Superior temporal gyrus (tissue), 1 donor: ENCODE measurements around the gene ZNRD2.

Source experiments
- DNase-seq: peaks from one replicate; pipeline ENCODE4 v3.0.0-alpha.2; 2016; ENCODE audit errors: extremely low spot score

Gene ZNRD2

DNA sequence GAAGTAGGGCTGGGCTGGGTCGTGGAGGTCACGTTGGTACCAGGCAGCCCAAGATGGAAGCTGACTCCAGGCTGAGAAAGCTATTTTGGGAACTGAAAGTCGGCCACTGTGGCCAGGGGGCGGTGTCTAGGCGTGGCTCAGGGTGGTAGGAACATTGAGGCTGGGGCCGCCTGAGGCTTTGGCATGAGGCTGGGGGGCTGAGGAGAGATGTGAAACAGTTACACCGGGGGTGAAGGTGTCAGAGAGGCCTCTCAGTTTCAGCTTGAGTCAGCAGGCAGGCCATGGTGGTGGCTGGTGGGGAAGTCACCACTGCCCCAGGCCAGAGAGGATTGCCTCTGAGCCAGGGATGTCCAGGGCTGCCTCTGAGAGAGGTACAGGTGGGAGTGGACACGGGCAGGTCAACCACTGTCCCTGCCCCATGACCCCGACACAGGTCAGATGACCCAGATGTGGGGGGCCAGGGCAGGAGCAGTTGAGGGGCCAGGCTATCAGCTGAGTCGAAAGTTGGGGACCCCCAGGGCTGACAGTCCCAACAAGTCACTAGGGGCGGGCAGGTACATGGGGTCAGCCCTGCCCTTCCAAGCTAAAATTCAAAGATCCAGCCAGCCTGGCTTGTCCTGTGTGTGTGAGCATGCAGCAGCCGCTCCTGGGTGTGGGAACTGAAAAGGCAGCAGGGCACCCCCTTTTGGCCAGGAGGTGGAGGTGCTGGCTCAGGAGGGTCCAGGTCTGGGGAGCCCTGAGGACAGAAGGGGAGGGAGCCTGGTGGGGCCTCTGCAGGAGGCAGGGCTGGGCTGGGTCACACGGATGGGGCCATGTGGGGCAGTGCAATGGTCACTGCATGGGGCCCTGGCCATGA is 18.1 kb downstream of the ZNRD2 start:
- peak; percentile 18 for DNase-seq

DNA sequence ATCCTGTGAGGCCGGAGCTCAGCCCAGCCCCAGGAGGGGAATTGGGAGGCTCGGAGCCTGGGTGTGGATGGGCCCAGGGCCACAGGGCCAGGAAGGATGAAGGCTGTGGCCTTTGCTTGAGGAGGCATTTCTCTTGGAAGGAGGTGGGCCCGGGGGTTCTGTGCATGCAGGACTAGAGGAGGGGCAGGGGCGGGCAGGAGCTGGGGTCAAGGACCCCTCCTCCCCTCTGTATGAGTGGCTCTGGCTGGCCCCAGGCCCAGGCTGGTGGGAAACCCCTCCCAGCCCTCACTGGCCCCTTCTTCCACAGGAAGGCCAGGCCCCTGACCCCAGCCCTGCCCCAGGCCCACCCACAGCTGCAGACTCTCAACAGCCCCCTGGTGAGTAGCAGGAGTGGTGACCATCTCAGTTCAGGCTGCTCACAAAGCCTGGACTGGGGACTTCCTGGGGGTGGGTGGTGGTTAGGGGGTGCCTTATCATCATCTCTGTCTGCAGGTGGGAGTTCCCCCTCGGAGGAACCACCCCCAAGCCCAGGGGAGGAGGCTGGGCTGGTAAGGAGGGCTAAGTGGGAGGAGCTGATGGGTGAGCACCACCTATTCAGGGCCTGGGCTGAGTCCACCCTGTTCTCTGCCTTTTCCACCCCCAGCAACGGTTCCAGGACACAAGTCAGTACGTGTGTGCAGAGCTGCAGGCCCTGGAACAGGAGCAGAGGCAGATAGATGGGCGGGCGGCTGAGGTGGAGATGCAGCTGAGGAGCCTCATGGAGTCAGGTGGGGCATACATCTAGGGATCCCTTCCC is 19.4 kb downstream of the ZNRD2 start:
- no peak for DNase-seq

DNA sequence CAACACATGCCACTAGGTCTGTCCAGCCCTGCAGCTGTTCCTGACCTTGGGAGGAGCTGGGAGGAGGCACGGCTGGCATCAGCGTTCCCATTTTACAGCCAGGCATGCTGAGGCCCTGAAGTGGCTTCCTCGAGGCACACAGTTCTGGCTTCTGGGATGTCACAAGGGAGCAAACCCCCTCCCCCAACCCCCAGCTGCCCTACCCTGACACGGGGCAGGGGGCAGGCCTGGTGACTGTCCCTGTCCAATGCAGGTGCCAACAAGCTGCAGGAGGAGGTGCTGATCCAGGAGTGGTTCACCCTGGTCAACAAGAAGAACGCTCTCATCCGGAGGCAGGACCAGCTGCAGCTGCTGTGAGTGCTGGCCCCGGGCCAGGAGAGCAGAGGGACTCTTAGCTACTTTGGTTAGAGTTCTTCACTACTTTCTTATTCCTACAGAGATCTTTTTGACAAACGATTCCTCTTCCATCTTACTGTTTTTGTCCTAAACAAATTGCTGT is 20.0 kb downstream of the ZNRD2 start:
- DNase-seq, result no peak

DNA sequence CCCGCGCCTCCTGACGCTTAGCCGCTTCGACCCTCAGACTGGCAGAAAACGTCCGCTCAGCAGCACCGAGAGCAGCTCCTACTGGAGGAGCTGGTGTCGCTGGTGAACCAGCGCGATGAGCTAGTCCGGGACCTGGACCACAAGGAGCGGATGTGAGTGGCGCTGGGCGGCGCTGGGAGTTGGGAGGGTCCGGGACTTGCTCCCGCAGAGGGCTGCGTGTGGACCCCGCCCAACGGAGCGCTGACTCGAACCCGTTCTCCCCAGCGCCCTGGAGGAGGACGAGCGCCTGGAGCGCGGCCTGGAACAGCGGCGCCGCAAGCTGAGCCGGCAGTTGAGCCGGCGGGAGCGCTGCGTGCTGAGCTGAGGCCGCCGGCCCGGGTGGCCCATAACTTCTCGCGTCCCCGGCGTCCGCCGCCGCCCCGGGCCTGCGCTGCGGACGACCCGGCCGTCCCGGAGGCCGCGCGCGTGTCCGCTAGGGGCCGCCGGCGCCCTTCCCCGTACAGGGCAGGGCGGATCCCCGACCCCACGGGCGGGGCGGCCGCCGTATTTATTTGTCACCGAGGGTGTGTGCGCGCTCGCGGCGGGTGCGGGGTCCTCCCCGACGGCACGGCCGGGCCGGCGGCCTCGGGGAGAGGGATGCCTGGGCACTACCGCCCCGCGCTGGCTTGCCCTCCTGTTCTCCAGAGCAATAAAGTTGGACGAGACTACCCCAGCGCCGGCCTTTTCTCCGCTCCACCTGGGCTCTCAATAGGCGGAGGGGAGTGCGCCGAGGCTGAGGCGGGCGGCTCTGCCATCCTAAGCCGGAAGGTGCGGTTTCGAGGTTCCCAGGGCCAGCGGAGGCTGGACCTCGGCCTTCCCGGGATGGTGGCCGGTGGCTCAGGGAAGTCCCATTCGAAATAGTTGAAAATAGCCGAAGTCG is 21.9 kb downstream of the ZNRD2 start:
- no peak for DNase-seq

DNA sequence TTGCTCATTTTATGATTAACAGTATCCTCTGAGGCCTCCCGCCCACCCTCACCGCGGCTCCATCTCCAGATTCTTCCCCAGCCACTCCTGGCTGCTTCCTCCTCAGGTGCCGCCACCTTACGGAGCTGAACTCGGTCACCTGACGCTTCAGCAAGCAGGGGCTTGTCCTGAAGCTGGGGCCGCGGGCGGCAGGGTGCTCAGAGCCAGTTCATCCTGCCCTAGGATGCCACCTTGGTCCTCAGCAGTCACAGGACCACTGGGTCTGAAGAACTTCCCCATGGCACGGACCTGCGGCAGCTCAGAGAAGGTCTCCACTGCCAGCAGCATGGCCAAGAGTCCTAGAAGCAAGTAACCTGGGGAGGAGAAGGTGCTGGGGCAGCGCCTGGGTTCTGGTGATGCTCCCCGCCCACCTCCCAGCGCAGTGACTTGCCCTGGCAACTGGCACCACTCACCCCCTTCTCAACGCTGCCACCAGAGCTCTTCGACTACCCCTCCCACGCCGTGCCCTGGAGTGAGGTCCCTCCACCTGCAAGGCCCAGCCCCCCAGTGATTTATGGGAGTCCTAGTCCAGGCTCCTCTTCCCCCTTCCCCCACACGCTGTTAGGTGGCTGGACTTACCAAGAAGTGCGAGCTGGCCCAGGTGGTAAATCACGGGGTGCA is 22.7 kb downstream of the ZNRD2 start:
- DNase-seq, result no peak

DNA sequence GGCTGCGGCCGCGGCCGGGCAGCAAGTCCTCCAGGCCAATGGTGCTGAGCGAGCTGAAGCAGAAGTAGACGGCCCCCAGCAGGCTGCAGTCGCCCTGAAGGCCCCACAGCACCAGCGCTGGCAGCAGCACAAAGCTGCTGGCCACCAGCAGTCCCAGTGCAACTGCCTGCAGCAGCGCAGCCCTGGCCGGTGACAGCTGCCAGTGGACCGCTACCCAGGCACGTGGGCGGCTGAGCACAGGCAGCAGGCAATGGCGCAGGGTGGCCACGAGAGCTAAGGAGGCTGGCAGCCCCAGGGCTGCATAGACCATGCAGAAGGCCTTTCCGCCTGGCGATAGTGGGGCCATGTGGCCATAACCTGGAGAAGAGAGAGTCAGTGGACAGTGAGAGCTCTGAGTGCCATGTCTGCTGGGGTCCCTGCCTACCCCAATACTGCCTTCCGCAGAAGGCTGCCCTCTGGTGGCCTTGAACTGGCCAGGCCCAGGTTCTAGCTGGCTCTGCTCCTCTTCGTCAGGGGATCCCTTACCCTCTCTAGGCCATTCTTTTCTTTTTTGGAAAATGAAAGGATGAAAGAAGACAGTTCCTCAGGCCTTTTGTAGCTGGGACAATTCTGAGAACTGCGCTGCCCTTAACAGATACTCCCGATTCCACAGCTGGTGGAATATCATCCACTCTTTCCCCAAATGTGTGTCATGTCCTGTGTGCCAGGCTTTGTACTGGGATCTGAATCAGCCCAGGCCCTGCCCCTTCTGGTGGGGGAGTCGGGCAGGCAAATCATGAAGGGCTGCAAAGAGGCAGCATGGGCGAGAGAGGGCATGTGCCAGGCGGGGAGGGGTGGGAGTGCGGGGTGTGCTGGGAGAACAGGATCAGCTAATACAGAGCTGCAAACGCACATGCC is 23.5 kb downstream of the ZNRD2 start:
- DNase-seq, result peak; percentile 86

DNA sequence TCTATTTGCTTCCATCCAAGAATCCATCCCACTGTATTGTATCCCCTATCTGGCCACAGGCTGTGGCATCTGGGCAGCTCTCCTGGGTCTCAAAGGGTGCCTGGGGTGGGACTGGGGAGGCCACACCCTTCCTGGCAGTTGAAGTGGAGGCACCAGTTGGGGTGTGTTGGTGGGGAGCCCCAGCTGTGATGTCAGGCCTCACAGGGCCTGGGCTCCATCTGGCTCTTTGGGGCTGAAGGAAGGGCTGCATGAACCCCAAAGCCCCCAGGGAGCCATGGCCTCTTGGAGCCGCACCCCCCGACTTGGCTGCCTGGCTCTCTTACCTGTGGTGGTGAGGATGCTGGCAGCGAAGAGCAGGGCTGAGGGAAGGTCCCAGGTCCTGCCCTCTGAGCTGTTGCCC is 24.9 kb downstream of the ZNRD2 start:
- DNase-seq, result no peak

DNA sequence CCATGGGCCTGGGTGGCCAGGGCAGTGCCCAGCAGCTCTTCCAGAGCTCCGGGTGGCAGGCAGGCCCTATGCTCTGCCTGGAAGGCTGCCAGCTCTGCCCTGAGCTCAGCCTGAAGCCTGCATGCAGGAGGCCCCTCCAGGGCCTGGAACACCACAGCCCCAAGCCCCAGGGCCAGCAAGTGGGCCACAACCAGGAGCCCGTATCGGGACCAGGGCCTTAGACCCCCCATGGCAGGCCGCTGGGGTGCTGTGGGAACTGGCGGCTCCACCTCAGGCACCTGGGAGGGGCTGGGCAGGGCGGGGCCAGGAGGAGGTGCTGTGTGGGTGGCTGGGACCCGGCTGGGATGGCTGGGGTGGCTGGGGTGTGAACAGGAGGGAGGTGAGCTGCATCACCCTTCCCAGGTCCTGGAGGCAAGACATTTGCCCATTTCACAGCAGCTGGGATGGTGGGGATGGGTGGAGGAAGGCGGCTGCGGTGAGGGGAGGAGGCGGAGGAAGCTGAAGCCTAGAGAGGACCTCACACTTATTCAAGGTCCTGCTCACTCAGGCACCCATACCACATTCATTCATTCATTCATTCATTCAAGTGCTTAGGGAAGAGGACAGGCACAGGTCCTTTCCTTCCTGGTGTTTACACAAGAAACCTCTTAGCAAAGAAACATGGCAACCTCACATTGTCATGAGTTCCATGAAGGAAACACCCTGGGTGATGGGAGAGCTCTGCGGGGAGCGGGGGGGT is 25.4 kb downstream of the ZNRD2 start, which contains the start of gene KCNK7:
KCNK7 (minus strand) TSS at position 258 of the 739 bp plus-strand sequence; CDS start at position 230, 28 bp downstream.
- DNase-seq, result no peak

DNA sequence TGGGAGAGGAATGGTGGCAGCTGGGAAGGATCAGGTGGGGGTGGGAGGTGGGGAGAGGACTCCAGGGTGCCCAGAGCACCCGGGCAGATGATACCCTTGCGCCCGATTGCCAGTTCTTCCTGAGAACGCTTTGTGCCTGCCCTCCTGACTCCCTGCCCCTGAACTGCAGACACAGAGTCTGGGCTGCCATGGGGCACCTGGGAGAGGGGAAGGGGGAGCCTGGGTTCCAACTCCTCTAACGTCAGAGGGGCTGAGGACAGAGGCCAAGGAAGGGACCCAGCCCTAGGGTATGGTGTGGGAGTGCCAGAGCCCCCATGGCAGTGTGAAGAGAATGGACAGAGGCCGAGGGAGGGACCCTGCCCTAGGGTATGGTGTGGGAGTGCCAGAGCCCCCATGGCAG is 26.2 kb downstream of the ZNRD2 start:
- DNase-seq, result no peak

DNA sequence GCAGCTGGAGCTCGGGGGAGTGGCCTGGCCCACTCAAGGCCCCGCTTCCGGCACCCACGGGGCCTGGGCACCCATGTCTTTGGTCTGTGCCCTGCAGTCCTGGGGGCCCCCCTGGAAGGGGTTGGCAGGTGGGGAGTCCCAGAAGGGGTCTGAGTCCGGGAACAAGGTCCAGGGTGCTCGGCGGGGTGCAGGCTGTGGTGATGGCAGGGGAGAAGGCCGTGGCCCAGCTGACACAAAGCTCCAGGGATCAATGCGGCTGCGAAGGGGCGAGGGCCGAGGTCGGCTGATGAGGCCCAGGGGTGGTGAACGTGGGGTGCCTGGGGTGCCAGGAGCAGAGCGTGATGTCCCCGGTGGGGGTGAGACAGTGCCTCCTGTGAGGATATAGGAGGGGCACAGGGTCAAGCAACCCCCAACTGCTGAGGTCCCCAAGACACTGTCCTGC is 28.0 kb downstream of the ZNRD2 start:
- no peak for DNase-seq

DNA sequence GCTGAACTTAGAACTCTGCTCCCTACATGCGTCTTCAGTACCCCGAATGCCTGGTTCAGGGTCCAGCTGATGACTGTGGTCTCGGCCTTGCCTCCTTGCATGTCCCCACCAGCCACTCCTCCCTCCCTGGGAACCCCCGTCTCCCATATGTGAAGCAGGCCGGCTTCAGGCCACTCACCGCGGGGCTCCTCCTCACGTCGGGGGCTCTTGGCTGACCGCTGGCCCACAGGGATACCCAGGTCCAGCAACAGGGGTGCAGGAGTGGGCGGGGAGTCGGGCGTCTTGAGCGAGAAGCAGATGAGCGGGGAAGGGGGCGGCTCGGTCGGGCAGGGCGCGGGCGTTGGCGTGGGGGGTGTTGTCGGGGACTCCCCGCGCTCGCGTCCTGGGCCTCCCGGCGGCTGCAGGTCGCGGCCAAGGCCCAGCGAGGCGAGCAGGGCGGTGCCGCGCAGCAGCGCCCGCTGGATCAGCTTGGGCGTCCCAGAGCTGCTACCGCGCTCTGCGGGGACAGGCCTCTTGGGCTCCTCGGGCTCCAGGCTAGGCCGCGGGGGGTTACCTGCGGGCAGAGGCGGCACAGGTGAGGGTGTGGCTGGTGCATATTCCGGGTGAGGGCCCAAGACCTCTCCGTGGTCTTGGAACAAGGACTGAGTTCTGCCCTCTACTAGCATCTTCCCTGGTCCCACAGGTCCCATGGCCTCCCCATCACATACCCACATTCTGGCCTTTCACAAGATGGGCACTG is 29.1 kb downstream of the ZNRD2 start:
- DNase-seq, result no peak

DNA sequence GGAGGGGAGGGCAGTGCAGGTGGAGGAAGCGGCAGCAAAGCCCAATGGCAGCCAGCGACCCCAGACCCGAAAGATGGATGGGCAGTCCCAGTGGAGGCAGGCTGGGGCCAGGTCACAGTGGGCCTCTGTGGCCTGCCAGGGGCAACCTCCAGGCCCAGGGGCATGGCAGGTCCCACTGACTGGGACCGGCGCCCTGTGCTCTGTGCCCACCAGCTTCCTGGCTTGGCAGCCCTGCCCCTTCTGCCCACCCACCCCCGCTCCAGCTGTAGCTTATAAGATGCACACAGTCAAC is 29.6 kb downstream of the ZNRD2 start:
- DNase-seq, result no peak

DNA sequence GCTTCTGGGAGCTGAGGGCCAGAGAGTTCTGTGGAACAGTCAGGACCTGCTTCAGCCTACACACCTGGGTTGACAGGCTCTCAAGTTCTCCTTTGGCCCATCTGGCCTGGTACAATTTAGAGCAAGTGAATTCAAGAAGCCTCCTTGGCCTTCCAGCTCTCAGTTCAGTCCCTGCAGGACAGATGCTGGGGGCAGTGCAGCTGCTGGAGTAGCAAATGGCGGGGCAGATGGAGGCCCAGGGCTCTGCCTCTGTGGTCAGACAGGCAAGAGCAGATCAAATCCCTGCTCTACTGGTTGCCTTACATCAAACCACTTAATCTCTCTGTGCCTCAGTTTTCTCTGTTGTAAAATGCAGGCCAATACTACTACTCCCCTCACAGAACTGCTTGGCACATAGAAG is 34.0 kb downstream of the ZNRD2 start:
- no peak for DNase-seq

DNA sequence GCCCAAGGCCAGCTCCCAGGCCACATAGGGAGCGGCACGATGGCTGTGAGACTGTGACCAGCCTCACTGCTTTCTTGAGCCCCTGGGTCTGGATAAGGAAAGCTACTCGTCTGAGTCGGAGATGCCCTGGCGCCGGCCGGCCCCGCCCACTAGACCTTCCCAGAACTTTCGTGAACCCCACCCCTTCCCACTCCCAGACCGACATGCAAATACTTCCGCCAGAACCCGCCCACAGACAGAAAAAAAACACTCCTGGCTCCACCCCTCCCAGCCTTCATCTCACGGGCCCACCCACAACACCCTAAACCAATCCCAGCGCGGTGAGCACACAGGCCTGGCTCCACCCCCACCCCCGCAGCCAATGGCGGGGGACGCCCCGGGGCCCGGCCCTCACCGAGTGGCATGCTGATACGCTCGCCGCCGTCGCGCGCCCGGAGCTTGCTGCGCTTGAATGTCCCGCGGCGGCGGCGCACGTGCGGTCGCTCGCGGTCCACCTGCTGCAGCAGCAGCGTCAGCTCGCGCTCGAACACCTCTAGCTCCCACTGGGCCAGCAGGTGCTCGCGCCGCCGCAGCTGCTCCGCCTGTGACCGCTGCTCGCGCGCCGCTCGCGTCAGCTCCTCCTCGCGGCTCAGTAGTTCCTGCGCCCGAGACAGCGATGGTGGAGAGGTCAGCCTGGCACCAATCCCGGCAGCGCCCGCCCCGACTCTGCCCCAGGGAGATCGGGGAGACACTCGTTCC is 36.8 kb downstream of the ZNRD2 start:
- peak; percentile 93 for DNase-seq

DNA sequence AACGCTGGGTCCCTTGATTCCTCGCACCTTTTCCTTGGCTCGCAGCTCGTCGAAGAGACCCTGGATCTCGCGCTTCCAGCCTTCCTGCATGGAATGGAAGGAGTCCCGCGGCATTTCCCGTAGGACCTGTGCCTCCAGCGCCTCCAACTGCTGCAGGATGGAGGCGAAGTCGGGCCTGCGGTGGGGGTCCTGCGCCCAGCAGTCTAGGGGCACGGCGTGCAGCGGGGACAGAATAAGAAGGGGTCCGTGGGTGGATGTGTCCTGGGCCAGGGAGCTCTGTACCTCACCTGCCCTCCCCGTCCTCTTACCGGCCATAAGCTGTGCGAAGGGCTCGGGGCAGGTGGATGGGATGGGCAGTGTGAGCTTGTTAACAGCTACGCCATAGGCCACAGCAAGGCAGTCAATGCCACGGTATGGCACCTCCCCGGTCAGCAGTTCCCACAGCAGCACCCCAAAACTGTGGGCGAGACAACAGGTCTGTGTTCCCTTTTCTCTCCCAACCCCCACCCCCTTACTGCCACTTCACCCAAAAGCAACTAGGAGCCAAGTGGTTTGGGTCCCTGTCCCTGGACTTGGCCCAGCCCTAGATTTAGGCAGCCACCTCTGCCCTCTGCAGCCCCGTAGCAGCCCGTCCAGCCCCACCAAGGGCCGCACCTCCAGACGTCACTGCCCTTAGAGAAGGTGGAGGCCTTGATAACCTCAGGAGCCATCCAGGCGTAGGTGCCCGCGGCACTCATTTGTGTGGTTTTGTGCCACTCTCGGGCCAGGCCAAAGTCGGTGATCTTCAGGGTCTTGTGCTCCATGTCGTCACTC is 37.5 kb downstream of the ZNRD2 start:
- no peak for DNase-seq

DNA sequence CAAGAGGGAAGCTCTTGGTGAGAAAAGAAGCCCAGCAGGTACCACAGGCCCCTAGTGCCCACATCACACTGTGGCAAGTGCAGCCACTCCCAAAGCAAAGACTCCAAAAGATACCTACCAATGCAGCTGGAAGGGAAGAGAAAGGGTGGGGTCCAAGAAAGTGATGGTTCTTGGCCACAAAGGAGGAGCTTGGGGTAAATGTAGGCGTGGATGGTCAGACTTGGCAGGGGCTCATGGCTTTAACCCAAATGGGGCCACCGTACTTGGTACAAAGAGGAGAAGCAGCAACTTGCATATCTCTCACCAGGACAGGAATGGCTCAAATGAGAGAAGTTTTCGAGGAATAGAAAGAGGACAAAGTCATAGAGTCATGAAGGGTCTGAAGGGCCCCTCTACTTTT is 39.0 kb downstream of the ZNRD2 start:
- no peak for DNase-seq

DNA sequence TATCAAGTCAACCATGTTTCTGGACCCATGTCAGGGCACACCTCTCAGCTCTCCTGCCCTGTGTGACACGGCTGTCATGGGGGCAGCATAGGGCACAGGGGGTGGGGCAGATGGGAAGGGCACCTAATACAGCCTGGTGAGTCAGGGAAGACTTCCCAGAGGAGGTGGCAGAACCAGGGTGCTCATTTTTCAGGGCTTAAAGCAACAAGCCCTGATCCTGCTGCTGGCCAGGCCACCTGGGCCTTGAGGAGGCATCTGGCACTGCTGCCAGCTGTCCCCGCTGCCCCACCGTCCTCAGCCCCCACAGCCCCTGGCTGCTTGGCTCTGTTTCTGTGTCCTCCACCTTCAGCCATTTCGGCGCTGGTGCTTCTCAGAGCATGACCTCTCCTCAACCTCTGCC is 39.4 kb downstream of the ZNRD2 start:
- no peak for DNase-seq
